ENCODE results near the gene SSBP3. TPM values are rescaled to one million over a fixed set of nuclear protein-coding genes. Genes with fewer than 3 reads are reported as not detected.

SSBP3 gene
- total RNA-seq, 1 donor from 2014 or later = 161 TPM

GRCh38 chr1:54287176-54287650 is 119.0 kb downstream of the SSBP3 start:
- Mint-ChIP-seq H3K4me3 (ENCODE audit: low read depth) (no peak overlapping the region), H3K4me1 (ENCODE audit: low read depth) (peaks cover 45% of the 10 kb centered on the region), H3K36me3 (ENCODE audit: insufficient read depth) (no peaks in the 10 kb centered on the region), H3K27ac (peak overlapping the region; percentile 91), H3K9me3 (ENCODE audit: low read depth) (no peaks in the 10 kb centered on the region), H3K27me3 (no peaks in the 10 kb centered on the region)
- TF ChIP-seq, protein P1, sequence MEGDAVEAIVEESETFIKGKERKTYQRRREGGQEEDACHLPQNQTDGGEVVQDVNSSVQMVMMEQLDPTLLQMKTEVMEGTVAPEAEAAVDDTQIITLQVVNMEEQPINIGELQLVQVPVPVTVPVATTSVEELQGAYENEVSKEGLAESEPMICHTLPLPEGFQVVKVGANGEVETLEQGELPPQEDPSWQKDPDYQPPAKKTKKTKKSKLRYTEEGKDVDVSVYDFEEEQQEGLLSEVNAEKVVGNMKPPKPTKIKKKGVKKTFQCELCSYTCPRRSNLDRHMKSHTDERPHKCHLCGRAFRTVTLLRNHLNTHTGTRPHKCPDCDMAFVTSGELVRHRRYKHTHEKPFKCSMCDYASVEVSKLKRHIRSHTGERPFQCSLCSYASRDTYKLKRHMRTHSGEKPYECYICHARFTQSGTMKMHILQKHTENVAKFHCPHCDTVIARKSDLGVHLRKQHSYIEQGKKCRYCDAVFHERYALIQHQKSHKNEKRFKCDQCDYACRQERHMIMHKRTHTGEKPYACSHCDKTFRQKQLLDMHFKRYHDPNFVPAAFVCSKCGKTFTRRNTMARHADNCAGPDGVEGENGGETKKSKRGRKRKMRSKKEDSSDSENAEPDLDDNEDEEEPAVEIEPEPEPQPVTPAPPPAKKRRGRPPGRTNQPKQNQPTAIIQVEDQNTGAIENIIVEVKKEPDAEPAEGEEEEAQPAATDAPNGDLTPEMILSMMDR (IDR thresholded peaks at IDR 0.05; ENCODE audit: unreplicated experiment) = no peak
- DNase-seq (ENCODE audit: low spot score, unreplicated experiment) = no peak

DNA sequence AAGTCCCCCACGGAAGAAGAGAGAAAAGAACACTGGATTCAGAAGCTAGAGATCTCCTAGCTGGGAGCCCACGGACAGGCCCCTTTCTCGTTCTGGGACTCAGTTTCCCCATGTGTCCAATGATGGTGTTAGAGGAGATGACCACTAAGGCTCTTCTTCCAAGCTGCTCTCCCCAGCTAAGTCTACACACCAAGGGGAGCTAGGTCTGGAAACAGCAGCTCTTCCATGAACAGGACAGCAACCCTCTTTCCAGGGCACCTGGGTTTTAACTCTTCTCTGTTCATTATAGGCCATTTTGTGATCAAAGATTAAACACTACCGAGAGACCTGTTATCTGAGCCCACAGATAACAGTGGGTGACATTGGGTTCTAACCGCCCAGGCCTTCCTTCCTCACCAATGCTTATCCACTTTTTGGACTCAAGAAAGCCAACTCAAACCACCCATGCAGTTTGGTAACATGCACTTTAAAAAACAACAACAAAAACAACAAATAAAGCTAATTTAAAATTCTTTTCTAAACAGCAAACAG is 120.3 kb downstream of the SSBP3 start:
- Mint-ChIP-seq H3K4me1 (ENCODE audit: low read depth) (peaks cover 34% of the 10 kb centered on the region), H3K9me3 (ENCODE audit: low read depth) (no peaks in the 10 kb centered on the region), H3K36me3 (ENCODE audit: insufficient read depth) (no peaks in the 10 kb centered on the region), H3K27ac (peak overlapping the region; percentile 59), H3K4me3 (ENCODE audit: low read depth) (no peak overlapping the region), H3K27me3 (no peaks in the 10 kb centered on the region)
- TF ChIP-seq, protein P1 (IDR thresholded peaks at IDR 0.05; ENCODE audit: unreplicated experiment) = no peak
- DNase-seq (ENCODE audit: low spot score, unreplicated experiment) = no peak

DNA sequence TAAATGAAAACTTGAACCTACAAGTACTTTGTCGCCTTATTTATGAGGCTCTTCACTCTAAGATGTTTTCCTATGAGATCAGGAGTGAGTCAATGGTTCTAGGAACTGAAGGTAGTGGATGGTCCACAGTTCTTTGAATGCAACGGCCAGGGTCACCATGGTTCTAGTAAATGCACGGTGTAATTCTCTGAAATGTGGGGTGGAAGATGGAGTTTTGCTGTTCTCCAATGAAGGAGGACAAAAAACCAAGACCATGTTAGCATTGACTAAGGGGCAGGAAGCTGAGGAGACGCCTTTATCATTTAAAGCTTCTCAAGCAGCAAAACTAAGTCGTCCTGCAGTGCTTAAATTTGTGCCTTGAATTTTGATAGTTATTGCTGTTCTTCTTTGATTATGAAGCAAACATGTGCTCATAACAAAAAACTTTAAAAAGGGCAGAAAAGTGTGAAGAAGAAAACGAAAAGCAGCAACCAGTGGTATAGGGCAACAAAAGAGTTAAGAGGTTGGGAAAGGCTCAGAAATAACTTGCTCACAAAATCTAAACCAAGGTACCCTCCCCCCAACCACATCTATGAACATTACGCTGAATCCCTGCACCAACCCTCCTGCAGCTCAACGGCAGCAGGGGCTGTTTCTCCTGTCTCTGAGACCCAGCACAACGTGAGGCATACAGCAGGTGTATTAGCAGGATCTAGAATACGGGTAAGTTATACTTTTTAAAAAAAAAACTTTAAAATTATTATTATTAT is 121.2 kb downstream of the SSBP3 start:
- no peak for DNase-seq (ENCODE audit: low spot score, unreplicated experiment)
- no peak overlapping the region for H3K4me3 Mint-ChIP-seq (ENCODE audit: low read depth)
- peaks cover 30% of the 10 kb centered on the region for H3K4me1 Mint-ChIP-seq (ENCODE audit: low read depth)
- no peak overlapping the region for H3K27ac Mint-ChIP-seq
- peaks cover 5% of the 10 kb centered on the region for H3K36me3 Mint-ChIP-seq (ENCODE audit: insufficient read depth)
- TF ChIP-seq, protein P1 (IDR thresholded peaks at IDR 0.05; ENCODE audit: unreplicated experiment) = no peak
- H3K9me3 Mint-ChIP-seq (ENCODE audit: low read depth) = no peaks in the 10 kb centered on the region
- no peaks in the 10 kb centered on the region for H3K27me3 Mint-ChIP-seq

- Mint-ChIP-seq H3K27me3 (no peaks in the 10 kb centered on the region), H3K9me3 (ENCODE audit: low read depth) (no peaks in the 10 kb centered on the region), H3K36me3 (ENCODE audit: insufficient read depth) (peaks cover 5% of the 10 kb centered on the region), H3K4me3 (ENCODE audit: low read depth) (no peak overlapping the region), H3K4me1 (ENCODE audit: low read depth) (peaks cover 24% of the 10 kb centered on the region), H3K27ac (no peak overlapping the region)
- DNase-seq (ENCODE audit: low spot score, unreplicated experiment) = no peak
- TF ChIP-seq, protein P1 (IDR thresholded peaks at IDR 0.05; ENCODE audit: unreplicated experiment) = no peak
Measured at GRCh38 chr1:54283635-54284385, 122.4 kb downstream of the SSBP3 start.

- Mint-ChIP-seq H3K27ac (no peak overlapping the region), H3K4me1 (ENCODE audit: low read depth) (peaks cover 24% of the 10 kb centered on the region), H3K27me3 (no peaks in the 10 kb centered on the region), H3K9me3 (ENCODE audit: low read depth) (no peaks in the 10 kb centered on the region), H3K4me3 (ENCODE audit: low read depth) (no peak overlapping the region), H3K36me3 (ENCODE audit: insufficient read depth) (peaks cover 7% of the 10 kb centered on the region)
- TF ChIP-seq, protein P1 (IDR thresholded peaks at IDR 0.05; ENCODE audit: unreplicated experiment) = no peak
- no peak for DNase-seq (ENCODE audit: low spot score, unreplicated experiment)
Measured at GRCh38 chr1:54282101-54282847, 123.9 kb downstream of the SSBP3 start.
